LoVo (cell line): ENCODE data around the gene CEP63.
"Not testable (repeated sequence)": the region's sequence is repeated elsewhere in the genome, so short reads cannot be mapped to it uniquely, and the experiment has no call there.

Experiments used
- DNase-seq: peaks from one replicate; pipeline ENCODE4 v3.0.0-alpha.2; 2016; ENCODE audit warnings: low spot score

Gene CEP63

DNA sequence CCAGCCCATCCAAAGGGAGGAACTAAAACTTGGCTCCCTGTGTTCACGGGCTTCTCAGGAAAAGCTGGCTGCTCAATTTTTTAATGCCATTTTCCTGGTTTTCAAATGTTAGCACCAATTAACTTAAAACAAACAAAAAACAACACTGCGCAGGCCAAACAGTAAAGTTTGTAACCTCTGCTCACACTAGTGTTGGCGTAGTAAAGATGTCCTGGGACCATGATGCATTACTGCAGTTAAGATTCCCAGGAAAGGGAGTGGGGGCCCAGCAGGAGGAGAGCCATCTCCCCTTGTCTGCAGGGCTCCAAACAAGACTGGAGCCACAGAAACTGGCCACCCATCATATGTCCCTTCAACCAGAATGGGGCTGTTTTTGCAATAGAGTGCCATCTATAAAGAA, 91.0 kb downstream of the CEP63 start:
- DNase-seq: no peak

- DNase-seq: no peak
Measured at GRCh38 chr3:134579141-134579665, 93.3 kb downstream of the CEP63 start.

GRCh38 chr3:134590766-134591165, 104.9 kb downstream of the CEP63 start:
- DNase-seq: no peak

DNA sequence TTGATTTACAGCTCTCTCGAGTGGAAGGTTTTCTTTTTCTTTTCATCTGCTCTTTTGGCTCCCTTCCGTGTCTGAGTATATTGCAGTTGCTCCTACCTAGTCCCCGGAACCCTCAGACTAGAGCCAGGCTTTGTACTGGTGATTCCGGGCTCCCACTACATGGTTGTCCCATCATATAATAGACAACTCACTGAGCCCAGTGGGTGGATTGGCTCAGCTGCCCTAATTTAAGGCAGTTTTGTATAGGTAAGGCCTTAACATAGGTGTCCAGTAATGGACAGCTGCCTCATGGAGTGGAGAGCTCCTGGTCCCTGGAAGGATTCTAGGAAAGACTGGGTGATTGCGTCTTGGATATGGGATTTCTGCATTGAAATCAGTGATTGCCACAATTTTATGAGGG, 106.9 kb downstream of the CEP63 start:
- DNase-seq: no peak

GRCh38 chr3:134594331-134594741, 108.5 kb downstream of the CEP63 start:
- DNase-seq: no peak

DNA sequence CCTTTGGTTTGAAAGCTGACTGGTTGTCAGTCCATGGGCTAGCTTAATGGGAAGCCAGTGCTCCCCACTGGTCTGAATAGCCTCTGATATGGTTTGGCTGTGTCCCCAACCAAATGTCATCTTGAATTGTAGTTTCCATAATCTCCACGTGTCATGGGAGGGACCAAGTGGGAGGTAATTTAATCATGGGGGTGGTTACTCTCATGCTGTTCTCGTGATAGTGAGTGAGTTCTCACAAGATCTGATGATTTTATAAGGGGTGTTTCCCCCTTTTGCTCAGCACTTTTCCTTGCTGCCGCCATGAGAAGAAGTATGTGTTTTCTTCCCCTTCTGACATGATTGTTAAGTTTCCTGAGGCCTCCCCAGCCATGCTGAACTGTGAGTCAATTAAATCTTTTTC, 109.1 kb downstream of the CEP63 start:
- not testable (repeated sequence) for DNase-seq

GRCh38 chr3:134597390-134597970, 111.6 kb downstream of the CEP63 start:
- no peak for DNase-seq

DNA sequence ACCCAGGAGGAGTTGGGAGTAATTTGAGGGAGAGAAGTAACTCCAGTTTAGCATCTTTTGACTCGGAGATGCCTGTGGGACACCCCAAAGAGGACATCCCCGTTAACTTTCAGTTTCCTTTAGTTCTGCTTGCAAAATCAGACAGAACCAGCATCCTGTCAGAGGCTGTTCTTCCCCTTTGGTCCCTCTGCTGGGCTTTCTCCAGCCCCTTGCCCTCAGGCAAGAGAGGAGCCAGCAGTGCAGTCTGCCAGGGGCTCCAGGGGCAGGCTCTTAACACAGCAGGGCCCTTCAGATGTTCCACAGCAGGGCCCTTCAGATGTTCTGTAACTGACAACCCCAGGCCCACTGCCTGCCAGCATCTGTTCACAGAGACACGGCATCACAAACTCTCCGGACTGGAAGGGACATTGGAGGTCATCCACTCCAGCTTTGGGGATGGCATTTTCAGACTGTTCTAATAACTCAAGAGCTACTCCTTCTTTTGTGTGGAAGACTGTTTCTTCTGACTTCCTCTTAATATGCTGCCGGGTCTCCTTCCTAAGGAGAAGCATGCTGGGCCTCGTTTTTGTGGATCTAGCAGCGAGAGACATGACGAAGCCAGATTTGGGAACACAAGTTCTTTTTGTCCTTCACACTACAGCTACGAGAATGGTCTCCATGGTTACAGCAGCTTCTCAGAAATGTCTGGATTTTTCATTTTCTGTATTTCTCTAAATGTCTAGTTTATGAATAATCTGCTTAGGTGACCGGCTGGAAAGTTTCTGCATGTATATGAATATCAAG, 113.1 kb downstream of the CEP63 start:
- DNase-seq: no peak

DNA sequence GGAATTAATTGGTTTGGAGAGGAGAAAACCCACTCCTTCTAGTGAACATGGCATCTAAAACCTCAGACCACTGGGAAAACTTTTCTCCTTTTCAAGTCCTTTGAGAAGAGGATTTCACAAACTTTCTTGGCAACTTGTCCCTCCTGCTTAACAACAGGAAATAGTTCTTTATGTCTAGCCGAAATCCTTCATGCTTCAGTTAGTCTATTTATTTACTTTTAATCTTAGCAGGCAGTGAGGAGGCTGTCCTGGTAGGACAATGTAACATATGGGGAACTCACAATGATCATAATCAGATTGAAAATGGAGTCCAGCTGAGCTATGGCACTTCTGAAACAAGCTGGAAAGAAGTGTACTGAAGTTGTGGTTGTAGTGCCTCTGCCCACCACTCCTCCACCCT, 114.3 kb downstream of the CEP63 start:
- no peak for DNase-seq

GRCh38 chr3:134600685-134601463, 115.0 kb downstream of the CEP63 start:
- peak; percentile 64 for DNase-seq

- DNase-seq: no peak
Measured at GRCh38 chr3:134601539-134602439, 115.9 kb downstream of the CEP63 start.

GRCh38 chr3:134602440-134602814, 116.6 kb downstream of the CEP63 start:
- no peak for DNase-seq

DNA sequence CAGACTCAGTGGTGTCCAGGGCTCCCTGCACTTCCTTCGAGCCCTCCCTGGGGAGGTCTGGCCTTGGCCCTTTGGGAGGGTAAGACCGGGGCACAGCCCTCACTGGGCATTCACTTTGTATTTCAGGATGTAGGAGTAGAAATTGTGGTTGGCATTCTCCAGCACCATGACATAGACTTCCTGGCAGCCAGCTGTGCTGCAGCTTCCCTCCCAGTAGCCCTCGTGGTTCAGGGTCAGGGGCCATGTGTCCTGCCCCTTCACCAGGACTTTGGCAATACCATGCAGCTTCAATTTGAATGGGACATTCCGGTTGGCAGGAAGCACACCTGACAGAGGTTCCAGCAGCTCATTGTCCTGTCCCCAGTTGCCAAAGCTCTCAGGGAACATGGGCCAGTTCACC, 117.6 kb downstream of the CEP63 start:
- no peak for DNase-seq

- no peak for DNase-seq
Measured at GRCh38 chr3:134603956-134604355, 118.1 kb downstream of the CEP63 start.

DNA sequence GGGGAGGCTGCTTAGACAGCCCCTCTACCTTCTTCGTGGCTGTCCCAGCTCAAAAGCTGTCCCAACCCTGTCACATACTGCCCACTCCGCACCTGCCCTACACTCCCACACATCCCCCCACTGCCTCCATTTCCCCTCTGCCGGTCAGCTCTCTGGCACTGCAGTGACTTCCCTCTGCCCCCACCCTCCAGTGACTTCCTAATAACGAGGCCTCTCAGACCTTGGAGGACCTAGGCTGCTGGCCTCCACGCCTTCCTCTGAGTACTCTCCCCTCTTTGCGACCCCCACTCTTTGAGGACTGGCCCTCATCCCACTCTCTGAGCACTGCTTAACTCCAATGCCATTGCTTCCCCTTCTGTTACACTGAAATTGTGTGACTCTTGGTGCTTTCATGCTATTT, 119.7 kb downstream of the CEP63 start:
- no peak for DNase-seq

GRCh38 chr3:134606033-134607025, 120.5 kb downstream of the CEP63 start:
- DNase-seq: no peak

DNA sequence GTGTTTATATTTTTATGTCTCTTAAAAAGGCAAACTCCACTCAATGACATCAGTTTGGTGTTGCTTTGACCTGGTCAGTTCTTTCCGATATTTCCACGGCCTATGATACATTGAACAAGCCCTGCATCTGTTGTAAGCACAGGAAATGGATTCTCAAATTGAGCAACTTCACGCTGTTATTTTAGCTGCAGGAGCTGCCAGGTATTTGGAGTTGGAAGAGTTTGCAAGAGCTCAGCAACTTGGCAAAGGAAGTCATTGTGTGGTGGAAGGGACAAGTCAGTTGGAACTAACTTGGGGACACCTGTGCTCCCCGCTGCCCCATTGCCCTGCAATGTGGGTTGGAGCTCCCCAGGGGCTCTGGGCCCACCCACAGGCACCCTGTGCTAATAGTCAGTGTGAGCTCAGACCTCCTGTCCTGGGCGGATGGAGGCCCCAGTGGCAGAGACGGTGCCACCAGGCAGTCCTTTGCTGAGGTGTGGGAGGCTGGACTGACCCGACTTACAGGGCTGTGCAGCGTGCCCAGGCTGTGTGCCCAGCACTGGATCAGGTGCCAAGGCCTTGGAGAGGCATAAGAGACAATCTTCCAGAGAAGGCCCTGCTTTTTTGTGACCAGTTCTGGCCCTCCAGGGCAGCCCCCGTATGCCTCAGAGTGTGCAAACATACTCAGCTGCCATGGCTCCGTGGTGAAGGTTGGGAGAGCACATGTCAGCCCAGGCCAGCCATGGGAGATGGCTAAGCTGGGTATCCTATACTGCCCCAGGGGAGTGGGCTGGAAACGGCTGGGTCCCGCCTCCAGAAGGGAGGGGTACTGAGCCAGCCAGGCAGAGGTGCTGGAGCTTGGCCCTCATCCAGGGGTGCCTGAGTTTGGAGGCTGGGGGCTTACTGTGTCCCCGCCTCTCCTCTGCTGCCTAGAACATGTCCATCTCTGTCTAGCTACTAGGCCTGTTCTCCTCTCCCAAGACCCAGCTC, 121.5 kb downstream of the CEP63 start:
- no peak for DNase-seq

DNA sequence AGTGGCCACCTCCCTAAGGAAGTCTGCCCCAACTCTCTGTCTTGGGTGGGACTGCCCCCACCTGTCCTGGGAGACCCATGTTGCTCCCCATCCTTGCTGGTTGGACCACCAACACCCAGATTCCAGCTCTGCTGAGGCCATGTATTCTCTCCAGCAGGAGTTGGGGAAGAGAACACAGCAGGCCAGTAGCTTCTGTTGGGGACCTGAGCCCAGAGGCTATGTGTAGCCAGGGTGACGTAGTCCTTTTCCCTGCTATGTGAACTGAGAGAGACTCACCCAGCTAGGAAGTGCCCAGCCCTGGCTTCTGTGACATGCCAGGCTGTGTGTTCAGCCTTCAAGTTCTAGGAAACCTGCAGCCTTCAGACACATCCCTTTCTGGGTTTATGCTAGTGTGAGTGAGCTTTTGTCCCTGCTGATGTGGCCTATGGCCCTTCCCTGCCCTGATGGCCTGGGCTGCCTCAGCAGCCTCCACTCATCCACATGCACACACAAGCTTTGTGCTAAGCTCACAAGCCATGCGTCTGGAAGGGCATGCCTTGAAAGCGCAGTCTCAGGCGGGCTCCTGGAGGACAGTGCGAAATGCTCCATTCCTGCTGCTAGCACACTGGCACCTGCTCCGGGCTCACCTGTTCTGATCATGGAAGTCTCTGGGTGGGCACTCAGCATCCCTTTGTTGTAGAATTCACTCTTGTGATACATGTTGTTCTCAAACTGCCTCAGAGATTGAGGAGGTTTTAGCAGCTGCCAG, 122.3 kb downstream of the CEP63 start:
- DNase-seq: no peak
